ENCODE results near the gene COMT. TPM values are rescaled to one million over a fixed set of nuclear protein-coding genes. Genes with fewer than 3 reads are reported as not detected.

COMT gene
- total RNA-seq, 1 donor from 2014 or later, result 175 TPM

DNA sequence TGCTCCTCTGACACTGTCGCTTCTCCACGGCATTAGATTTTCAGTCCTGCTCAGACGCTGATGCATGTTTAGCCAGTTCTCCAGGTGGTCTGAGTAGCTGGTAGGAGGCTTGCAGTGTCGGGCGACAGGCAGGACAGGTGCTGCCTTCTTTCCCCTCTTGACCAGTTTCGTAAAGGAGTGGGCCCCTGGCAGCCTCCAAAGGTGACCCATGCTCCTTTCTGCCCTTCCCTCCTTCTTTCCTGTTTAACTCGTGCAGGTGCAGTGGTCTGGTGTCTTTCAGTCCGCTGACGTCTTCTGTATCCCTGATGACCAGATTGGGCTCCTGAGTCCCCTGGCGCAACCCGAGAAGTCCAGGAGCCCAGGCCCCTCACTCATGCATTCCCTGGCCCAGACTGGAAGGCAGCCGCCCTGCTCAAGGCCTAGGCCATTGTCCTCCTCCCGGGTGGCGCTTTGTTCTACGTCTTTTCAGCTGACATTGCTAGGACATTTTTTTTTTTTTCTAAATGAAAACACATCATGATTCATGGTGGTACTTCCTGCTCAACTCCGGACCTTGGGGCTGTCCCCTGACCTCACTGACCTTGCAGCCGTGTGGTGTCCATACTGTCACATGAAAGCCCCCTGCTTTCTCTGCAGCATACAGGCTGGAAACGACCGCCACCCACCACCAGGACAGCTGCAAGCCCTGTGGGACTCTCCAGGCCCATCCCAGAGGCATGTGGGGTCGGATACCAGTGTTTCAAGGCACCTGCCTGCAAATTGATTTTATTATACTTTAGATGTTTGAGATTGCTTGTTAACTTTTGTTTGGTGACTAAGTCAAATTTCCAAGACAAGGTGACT is 25.6 kb downstream of the COMT start:
- intact Hi-C loops (cut with DNase I), result no loop called here
- TF ChIP-seq, protein P1, sequence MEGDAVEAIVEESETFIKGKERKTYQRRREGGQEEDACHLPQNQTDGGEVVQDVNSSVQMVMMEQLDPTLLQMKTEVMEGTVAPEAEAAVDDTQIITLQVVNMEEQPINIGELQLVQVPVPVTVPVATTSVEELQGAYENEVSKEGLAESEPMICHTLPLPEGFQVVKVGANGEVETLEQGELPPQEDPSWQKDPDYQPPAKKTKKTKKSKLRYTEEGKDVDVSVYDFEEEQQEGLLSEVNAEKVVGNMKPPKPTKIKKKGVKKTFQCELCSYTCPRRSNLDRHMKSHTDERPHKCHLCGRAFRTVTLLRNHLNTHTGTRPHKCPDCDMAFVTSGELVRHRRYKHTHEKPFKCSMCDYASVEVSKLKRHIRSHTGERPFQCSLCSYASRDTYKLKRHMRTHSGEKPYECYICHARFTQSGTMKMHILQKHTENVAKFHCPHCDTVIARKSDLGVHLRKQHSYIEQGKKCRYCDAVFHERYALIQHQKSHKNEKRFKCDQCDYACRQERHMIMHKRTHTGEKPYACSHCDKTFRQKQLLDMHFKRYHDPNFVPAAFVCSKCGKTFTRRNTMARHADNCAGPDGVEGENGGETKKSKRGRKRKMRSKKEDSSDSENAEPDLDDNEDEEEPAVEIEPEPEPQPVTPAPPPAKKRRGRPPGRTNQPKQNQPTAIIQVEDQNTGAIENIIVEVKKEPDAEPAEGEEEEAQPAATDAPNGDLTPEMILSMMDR (IDR thresholded peaks at IDR 0.05), result no peak
- DNase-seq (no peak), ATAC-seq (no peak)
- Histone ChIP-seq H3K27ac (no peak overlapping the region), H3K27me3 (no peaks in the 10 kb centered on the region), H3K4me3 (no peak overlapping the region), H3K36me3 (peaks cover 47% of the 10 kb centered on the region), H3K4me1 (peaks cover 16% of the 10 kb centered on the region), H3K9me3 (no peaks in the 10 kb centered on the region)

DNA sequence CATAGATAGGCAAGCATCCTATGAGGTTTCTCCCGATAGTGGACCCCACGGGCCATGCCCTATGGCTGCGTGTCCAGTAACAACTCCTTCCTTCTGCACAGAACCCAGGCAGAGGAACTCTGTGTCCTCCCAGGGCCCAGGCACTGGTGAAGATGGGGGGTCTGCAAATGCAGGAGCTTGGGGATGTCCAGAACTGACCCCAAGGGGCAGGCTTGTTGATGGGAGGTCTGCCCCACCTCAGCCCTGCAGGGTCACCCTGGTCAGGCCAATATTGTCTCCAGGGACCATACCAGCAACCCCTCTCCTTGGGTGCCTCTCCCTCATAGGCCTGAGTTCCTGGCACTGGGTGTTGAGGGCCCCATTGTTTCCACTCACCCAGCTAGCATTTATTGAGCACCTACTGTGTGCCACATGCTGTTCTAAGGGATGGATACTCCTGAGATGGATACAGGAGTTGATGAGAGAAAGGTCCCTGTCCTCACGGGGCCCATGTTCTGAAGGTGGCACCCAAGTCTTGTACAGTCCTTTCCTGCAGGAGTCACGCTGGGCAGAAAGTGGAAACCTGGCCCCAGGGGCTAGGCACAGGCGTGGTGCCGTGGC is 26.4 kb downstream of the COMT start:
- Histone ChIP-seq H3K4me3 (no peak overlapping the region), H3K27me3 (no peaks in the 10 kb centered on the region), H3K27ac (no peak overlapping the region), H3K36me3 (peaks cover 49% of the 10 kb centered on the region), H3K9me3 (no peaks in the 10 kb centered on the region), H3K4me1 (peaks cover 9% of the 10 kb centered on the region)
- intact Hi-C loops (cut with DNase I), result no loop called here
- DNase-seq (no peak), ATAC-seq (no peak)
- TF ChIP-seq, protein P1 (IDR thresholded peaks at IDR 0.05), result no peak

DNA sequence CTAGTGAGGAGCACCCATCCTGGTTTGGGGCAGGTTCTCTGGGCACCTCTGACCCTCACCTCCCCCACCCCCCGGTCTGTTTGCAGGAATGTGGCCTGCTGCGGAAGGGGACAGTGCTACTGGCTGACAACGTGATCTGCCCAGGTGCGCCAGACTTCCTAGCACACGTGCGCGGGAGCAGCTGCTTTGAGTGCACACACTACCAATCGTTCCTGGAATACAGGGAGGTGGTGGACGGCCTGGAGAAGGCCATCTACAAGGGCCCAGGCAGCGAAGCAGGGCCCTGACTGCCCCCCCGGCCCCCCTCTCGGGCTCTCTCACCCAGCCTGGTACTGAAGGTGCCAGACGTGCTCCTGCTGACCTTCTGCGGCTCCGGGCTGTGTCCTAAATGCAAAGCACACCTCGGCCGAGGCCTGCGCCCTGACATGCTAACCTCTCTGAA is 26.9 kb downstream of the COMT start:
- H3K27me3 ChIP-seq, result no peaks in the 10 kb centered on the region
- intact Hi-C loops (cut with DNase I), result no loop called here
- ATAC-seq (no peak), DNase-seq (no peak)
- TF ChIP-seq, protein P1 (IDR thresholded peaks at IDR 0.05), result no peak
- peaks cover 55% of the 10 kb centered on the region for H3K36me3 ChIP-seq
- H3K4me3 ChIP-seq, result no peak overlapping the region
- no peaks in the 10 kb centered on the region for H3K9me3 ChIP-seq
- H3K4me1 ChIP-seq, result peaks cover 9% of the 10 kb centered on the region
- H3K27ac ChIP-seq, result no peak overlapping the region

DNA sequence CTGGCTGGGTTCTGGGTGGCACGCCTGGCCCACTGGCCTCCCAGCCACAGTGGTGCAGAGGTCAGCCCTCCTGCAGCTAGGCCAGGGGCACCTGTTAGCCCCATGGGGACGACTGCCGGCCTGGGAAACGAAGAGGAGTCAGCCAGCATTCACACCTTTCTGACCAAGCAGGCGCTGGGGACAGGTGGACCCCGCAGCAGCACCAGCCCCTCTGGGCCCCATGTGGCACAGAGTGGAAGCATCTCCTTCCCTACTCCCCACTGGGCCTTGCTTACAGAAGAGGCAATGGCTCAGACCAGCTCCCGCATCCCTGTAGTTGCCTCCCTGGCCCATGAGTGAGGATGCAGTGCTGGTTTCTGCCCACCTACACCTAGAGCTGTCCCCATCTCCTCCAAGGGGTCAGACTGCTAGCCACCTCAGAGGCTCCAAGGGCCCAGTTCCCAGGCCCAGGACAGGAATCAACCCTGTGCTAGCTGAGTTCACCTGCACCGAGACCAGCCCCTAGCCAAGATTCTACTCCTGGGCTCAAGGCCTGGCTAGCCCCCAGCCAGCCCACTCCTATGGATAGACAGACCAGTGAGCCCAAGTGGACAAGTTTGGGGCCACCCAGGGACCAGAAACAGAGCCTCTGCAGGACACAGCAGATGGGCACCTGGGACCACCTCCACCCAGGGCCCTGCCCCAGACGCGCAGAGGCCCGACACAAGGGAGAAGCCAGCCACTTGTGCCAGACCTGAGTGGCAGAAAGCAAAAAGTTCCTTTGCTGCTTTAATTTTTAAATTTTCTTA is 27.8 kb downstream of the COMT start:
- peaks cover 46% of the 10 kb centered on the region for H3K36me3 ChIP-seq
- TF ChIP-seq, protein P1 (IDR thresholded peaks at IDR 0.05), result no peak
- H3K9me3 ChIP-seq, result no peaks in the 10 kb centered on the region
- H3K27me3 ChIP-seq, result no peaks in the 10 kb centered on the region
- H3K27ac ChIP-seq, result no peak overlapping the region
- no peak for ATAC-seq
- intact Hi-C loops (cut with DNase I), result no loop called here
- DNase-seq, result no peak
- H3K4me3 ChIP-seq, result no peak overlapping the region
- peaks cover 9% of the 10 kb centered on the region for H3K4me1 ChIP-seq

DNA sequence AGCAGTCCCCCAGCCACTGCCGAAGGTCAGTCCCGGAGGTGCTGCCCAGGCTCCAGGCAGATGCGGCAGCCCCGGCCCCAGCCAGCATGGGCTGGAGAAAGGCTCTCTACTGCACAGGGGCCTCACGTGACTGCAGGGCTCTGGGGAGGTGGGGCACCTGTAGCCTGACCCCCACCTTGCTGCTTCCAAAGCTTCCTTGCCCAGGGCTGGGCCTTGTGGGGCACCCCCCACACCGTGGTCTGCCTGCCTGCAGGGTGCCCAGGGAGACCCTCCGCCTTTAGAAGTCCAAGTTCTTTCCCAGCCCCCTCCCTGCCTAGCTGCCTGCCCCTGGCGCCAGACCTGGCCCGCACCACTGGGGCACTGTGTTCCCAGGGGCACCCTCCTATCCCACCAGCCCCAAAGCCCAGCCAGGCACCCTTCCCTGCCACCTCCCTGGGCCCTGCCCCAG is 28.5 kb downstream of the COMT start:
- DNase-seq (no peak), ATAC-seq (no peak)
- Histone ChIP-seq H3K27ac (no peak overlapping the region), H3K9me3 (no peaks in the 10 kb centered on the region), H3K4me3 (no peak overlapping the region), H3K36me3 (peaks cover 44% of the 10 kb centered on the region), H3K27me3 (no peaks in the 10 kb centered on the region), H3K4me1 (peaks cover 9% of the 10 kb centered on the region)
- intact Hi-C loops (cut with DNase I), result loop anchor here (2.0 kb wide), 1 partner anchor 41 kb away; no protein-coding TSS in a partner anchor
- TF ChIP-seq, protein P1 (IDR thresholded peaks at IDR 0.05), result no peak
